Smooth muscle cell (in vitro differentiated cells): ENCODE measurements around the gene TACR1. TPM values are rescaled to one million over a fixed set of nuclear protein-coding genes. Genes with fewer than 3 reads are reported as not detected.

Experiments used
- DNase-seq: peaks from one replicate; lab custom pipeline; 2025; ENCODE audit not compliant: unreplicated experiment; lab: John Stamatoyannopoulos, UW
- H2AFZ ChIP-seq: fragments of 200-600 bp; sonication (generic); 2 replicates; pipeline ENCODE4 v1.6.0; 2016; ENCODE audit warnings: antibody characterized with exemption, low read depth, mild to moderate bottlenecking
- H3F3A ChIP-seq: fragments of 200-600 bp; sonication (generic); 2 replicates; pipeline ENCODE4 v1.6.0; 2017; ENCODE audit warnings: antibody characterized with exemption, low read depth
- H3K27ac ChIP-seq: fragments of 200-600 bp; sonication (generic); 2 replicates; pipeline ENCODE4 v1.5.1; 2016; ENCODE audit warnings: low read depth, mild to moderate bottlenecking
- H3K27me3 ChIP-seq: fragments of 200-600 bp; sonication (generic); 2 replicates; pipeline ENCODE4 v1.6.1; 2016; ENCODE audit warnings: low read depth, mild to moderate bottlenecking
- H3K36me3 ChIP-seq: fragments of 200-600 bp; sonication (generic); 2 replicates; pipeline ENCODE4 v1.5.1; 2016; ENCODE audit warnings: low read depth
- H3K4me1 ChIP-seq: fragments of 200-600 bp; sonication (generic); 2 replicates; pipeline ENCODE4 v1.5.1; 2016; ENCODE audit warnings: low read depth
- H3K4me2 ChIP-seq: fragments of 200-600 bp; sonication (generic); 2 replicates; pipeline ENCODE4 v1.6.0; 2016; ENCODE audit warnings: mild to moderate bottlenecking
- H3K4me3 ChIP-seq: fragments of 200-600 bp; sonication (generic); 2 replicates; pipeline ENCODE4 v1.5.1; 2016; ENCODE audit warnings: mild to moderate bottlenecking
- H3K79me2 ChIP-seq: fragments of 200-600 bp; sonication (generic); 2 replicates; pipeline ENCODE4 v1.6.0; 2016; ENCODE audit warnings: low read depth, mild to moderate bottlenecking
- H3K9ac ChIP-seq: fragments of 200-600 bp; sonication (generic); 2 replicates; pipeline ENCODE4 v1.6.0; 2016; ENCODE audit warnings: low read depth
- H3K9me3 ChIP-seq: fragments of 200-600 bp; sonication (generic); replicated peaks from 2 replicates; pipeline ENCODE4 v1.5.1; 2016; ENCODE audit warnings: low read depth
- H4K20me1 ChIP-seq: fragments of 200-600 bp; sonication (generic); 2 replicates; pipeline ENCODE4 v1.6.0; 2016; ENCODE audit warnings: low read depth
- CTCF ChIP-seq: fragments of 200-600 bp; sonication (generic); IDR thresholded peaks from 2 replicates; pipeline ENCODE4 v1.5.1; 2017; ENCODE audit warnings: borderline replicate concordance, mild to moderate bottlenecking, antibody characterized with exemption; ENCODE audit not compliant: insufficient read depth, poor library complexity, severe bottlenecking
- WGBS: methylation state at CpG from one replicate; pipeline ENCODE4 v1.1.7; 2016; ENCODE audit warnings: low lambda C conversion rate; 5-methylcytosine and 5-hydroxymethylcytosine counted together
- polyA plus RNA-seq: library from polyadenylated mRNA; unstranded; fragments of >200 nt; fragmentation: Nextera tagmentation; extraction: Ambion mirVana; gene quantifications from 2 replicates; pipeline ENCODE4 v1.2.1, GENCODE V29; 2016
- total RNA-seq: library from RNA; depleted of rRNA; stranded (reverse); fragments of >200 nt; gene quantifications from 2 replicates; pipeline ENCODE4 v1.2.3, GENCODE V29; 2014

The TACR1 gene
- total and polyA plus RNA-seq, 2 experiments from 2014 or later = 0.93 to 4.5 TPM

- DNase-seq = no peak
- Histone ChIP-seq H3K27me3 (no peaks in the 10 kb centered on the region), H3K9ac (no peak overlapping the region), H3K4me3 (no peak overlapping the region), H3K36me3 (no peaks in the 10 kb centered on the region), H3K9me3 (no peaks in the 10 kb centered on the region), H3K4me2 (no peak overlapping the region), H2AFZ (no peak overlapping the region), H3F3A (no peaks in the 10 kb centered on the region), H3K79me2 (no peaks in the 10 kb centered on the region), H3K4me1 (no peaks in the 10 kb centered on the region), H3K27ac (no peak overlapping the region), H4K20me1 (no peaks in the 10 kb centered on the region)
- 90% methylated on average over 4 of the region's 4 CpGs for WGBS
- no peak for TF ChIP-seq CTCF
These were observed 153.7 kb downstream of the TACR1 start for GRCh38 chr2:75045526-75046050.

- Histone ChIP-seq H3K4me3 (no peak overlapping the region), H3K4me2 (no peak overlapping the region), H4K20me1 (no peaks in the 10 kb centered on the region), H3K4me1 (no peaks in the 10 kb centered on the region), H3F3A (no peaks in the 10 kb centered on the region), H3K36me3 (no peaks in the 10 kb centered on the region), H2AFZ (no peak overlapping the region), H3K9ac (no peak overlapping the region), H3K27ac (no peak overlapping the region), H3K9me3 (no peaks in the 10 kb centered on the region), H3K27me3 (no peaks in the 10 kb centered on the region), H3K79me2 (no peaks in the 10 kb centered on the region)
- WGBS = 88% methylated on average over 2 of the region's 2 CpGs
- TF ChIP-seq CTCF = no peak
- no peak for DNase-seq
These were observed 155.0 kb downstream of the TACR1 start for GRCh38 chr2:75044291-75044690.

GRCh38 chr2:75042823-75043222, 156.5 kb downstream of the TACR1 start:
- Histone ChIP-seq H3K79me2 (no peaks in the 10 kb centered on the region), H2AFZ (no peak overlapping the region), H4K20me1 (no peaks in the 10 kb centered on the region), H3K36me3 (no peaks in the 10 kb centered on the region), H3K9ac (no peak overlapping the region), H3F3A (no peaks in the 10 kb centered on the region), H3K4me2 (no peak overlapping the region), H3K4me3 (no peak overlapping the region), H3K27me3 (no peaks in the 10 kb centered on the region), H3K9me3 (no peaks in the 10 kb centered on the region), H3K4me1 (no peaks in the 10 kb centered on the region), H3K27ac (no peak overlapping the region)
- no peak for TF ChIP-seq CTCF
- 100% methylated on average over 1 of the region's 1 CpG for WGBS
- DNase-seq = no peak
